Adrenal gland (tissue), 12 donors: ENCODE data around the gene HEMGN. TPM values are rescaled to one million over a fixed set of nuclear protein-coding genes. Genes with fewer than 3 reads are reported as not detected.
"Not testable (repeated sequence)": the region's sequence is repeated elsewhere in the genome, so short reads cannot be mapped to it uniquely, and the experiment has no call there.

Experiments
- DNase-seq, 7 donors: peaks; one replicate each; pipeline ENCODE4 v3.0.0-alpha.2; 2019 to 2020
- H3K27ac ChIP-seq, 5 donors: fragments of 200-600 bp; sonication (generic) in 4 of 5; 1 replicate in 3 of 5; 2 replicates in 2 of 5; pipeline versions ENCODE4 v1.5.1 to v1.8.0; 2016 to 2020; ENCODE audit warnings: mild to moderate bottlenecking in 1 of 5
- H3K27me3 ChIP-seq: fragments of 200-600 bp; 2 replicates; pipeline ENCODE4 v1.8.0; 2021
- H3K36me3 ChIP-seq, 2 donors: fragments of 200-600 bp; replicated peaks in 1 of 2; 1 replicate in 1 of 2; 2 replicates in 1 of 2; pipeline versions ENCODE4 v1.5.1 to v1.8.0; 2018 to 2022
- H3K4me1 ChIP-seq, 2 donors: fragments of 200-600 bp; replicated peaks in 1 of 2; 1 replicate in 1 of 2; 2 replicates in 1 of 2; pipeline versions ENCODE4 v1.5.1 to v1.8.0; 2018 to 2021
- H3K4me3 ChIP-seq, 4 donors: fragments of 200-600 bp; sonication (generic) in 3 of 4; one replicate each; pipeline ENCODE4 v1.5.1; 2016 to 2018
- H3K9me3 ChIP-seq, 3 donors: fragments of 200-600 bp; sonication (generic) in 1 of 3; replicated peaks in 1 of 3; 1 replicate in 2 of 3; 2 replicates in 1 of 3; pipeline versions ENCODE4 v1.5.1 to v1.8.0; 2016 to 2021
- POLR2A ChIP-seq, 2 donors: fragments of 450-650 bp; IDR thresholded peaks; one replicate each; pipeline ENCODE4 v1.6.1; 2017; ENCODE audit warnings: antibody characterized with exemption in 2 of 2, mild to moderate bottlenecking in 2 of 2, moderate library complexity in 1 of 2
- WGBS, 4 donors: extraction: QIAGEN DNeasy Blood & Tissue Kit in 2 of 4; methylation state at CpG; one replicate each; pipeline versions ENCODE4 v1.1.5 to v1.1.7; 2013 to 2017; 5-methylcytosine and 5-hydroxymethylcytosine counted together
- intact Hi-C, 2 donors: fragments of 100-400 bp; cut with DNase I; formaldehyde crosslinking; loops; one replicate each; pipeline versions ENCODE4 v1.14.1 to v1.15.0; 2022 to 2023
- polyA plus RNA-seq, 3 donors: library from polyadenylated mRNA; stranded (reverse); fragments of 200-250 nt in 2 of 3; fragments of 350-450 nt in 1 of 3; fragmentation: Illumina TruSeq in 1 of 3; extraction: RNeasy Lipid Tissue Mini Kit (QIAGEN cat#74804) in 1 of 3; gene quantifications; one replicate each; pipeline ENCODE4 v1.2.3, GENCODE V29; 2013 to 2014
- total RNA-seq, 9 donors: library from RNA; depleted of rRNA in 4 of 9; stranded (reverse); fragments of >200 nt in 4 of 9; fragments of 120-200 nt in 1 of 9; fragmentation: NEBNext Ultra II Directional in 1 of 9; extraction: Animal tissue kit (Norgen Biotek cat#: 25700) in 1 of 9; gene quantifications; one replicate each; pipeline versions ENCODE4 v1.1.0 to v1.2.4, GENCODE V29; 2013 to 2023
- TF ChIP-seq, protein P1 (sequence below), 6 experiments: fragments of 450-650 bp in 4 of 6; fragments of 200-600 bp in 2 of 6; sonication (generic) in 1 of 6; IDR thresholded peaks; 1 replicate in 5 of 6; 2 replicates in 1 of 6; pipeline versions ENCODE4 v1.5.1 to v1.8.0; 2016 to 2021; ENCODE audit warnings: antibody characterized with exemption in 6 of 6, mild to moderate bottlenecking in 2 of 6, moderate library complexity in 1 of 6
- donor health status: healthy with polysubstance abuse.
- donor health status: Bipolar disorder and iron deficiency.
- donor health status: DM: yes; HTN: yes; CAD: no.
- donor health status: DM: no; HTN: no; CAD: no.
- donor health status: DM: no; HTN: no; CAD: no.
- donor health status: DM: yes; HTN: yes; CAD: no.

HEMGN gene
- total and polyA plus RNA-seq, 12 donors = 0.22 to 10.0 (median 0.23) TPM; not detected in 9

DNA sequence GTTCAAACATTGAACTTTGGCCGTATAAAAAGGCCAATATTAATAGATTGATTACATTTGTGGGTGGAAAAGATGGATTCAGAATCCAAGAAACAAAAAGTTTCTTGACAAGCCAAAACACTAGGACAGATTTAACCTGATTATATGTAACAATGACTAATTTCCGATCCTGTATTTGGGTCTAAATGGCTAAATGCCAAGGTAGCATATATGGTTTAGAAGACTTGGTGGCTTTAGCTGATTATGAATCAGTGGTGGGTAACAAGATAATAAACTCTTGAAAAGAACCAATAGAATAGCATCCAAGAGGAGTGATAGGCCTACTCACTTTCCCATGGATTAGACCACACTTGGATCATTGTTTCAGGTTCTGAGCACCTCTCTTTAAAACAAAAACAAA, 23.4 kb upstream of the HEMGN start:
- no peak for DNase-seq
- H3K27me3 ChIP-seq = no peaks in the 10 kb centered on the region
- no peaks in the 10 kb centered on the region for H3K36me3 ChIP-seq
- no peak overlapping the region for H3K27ac ChIP-seq
- H3K4me1 ChIP-seq = no peaks in the 10 kb centered on the region
- no peaks in the 10 kb centered on the region for H3K9me3 ChIP-seq
- 82 to 88% (median 85%) methylated on average over 2 of the region's 2 CpGs for WGBS, 4 donors
- TF ChIP-seq, protein P1, sequence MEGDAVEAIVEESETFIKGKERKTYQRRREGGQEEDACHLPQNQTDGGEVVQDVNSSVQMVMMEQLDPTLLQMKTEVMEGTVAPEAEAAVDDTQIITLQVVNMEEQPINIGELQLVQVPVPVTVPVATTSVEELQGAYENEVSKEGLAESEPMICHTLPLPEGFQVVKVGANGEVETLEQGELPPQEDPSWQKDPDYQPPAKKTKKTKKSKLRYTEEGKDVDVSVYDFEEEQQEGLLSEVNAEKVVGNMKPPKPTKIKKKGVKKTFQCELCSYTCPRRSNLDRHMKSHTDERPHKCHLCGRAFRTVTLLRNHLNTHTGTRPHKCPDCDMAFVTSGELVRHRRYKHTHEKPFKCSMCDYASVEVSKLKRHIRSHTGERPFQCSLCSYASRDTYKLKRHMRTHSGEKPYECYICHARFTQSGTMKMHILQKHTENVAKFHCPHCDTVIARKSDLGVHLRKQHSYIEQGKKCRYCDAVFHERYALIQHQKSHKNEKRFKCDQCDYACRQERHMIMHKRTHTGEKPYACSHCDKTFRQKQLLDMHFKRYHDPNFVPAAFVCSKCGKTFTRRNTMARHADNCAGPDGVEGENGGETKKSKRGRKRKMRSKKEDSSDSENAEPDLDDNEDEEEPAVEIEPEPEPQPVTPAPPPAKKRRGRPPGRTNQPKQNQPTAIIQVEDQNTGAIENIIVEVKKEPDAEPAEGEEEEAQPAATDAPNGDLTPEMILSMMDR (IDR thresholded peaks at IDR 0.05) = no peak
- no peak for TF ChIP-seq POLR2A (IDR thresholded peaks at IDR 0.05)
- intact Hi-C loops = no loop called here
- H3K4me3 ChIP-seq = no peak overlapping the region

DNA sequence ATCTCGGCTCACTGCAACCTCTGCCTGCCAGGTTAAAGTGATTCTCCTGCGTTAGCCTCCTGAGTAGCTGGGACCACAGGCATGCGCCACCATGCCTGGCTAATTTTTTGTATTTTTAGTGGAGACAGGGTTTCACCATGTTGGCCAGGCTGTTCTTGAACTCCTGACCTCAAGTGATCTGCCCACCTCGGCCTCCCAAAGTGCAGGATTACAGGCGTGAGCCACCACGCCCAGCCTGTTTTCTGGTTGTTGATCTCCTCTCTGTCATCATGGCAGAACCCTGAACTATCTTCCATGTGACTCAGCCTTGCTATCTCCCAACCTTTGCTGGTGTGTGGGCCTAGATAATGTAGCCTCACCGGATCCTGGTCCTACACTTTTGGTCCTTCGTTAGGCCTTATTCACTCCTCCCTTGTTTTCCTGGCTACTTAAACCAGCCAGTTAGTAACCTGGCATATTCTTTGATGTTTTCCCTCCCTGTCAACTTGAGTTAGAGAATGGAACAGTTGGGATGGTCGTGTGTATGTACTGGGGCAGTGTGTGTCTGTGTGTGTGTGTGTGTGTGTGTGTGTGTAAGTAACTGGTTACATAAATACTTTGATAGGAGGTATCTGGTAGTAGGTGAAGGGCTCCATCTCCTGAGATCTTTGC, 22.8 kb upstream of the HEMGN start:
- H3K27me3 ChIP-seq, H3K4me3 ChIP-seq, H3K27ac ChIP-seq, intact Hi-C loops, DNase-seq, H3K4me1 ChIP-seq, H3K9me3 ChIP-seq, H3K36me3 ChIP-seq: not testable (repeated sequence)
- 82 to 93% (median 85%) methylated on average over 9 of the region's 9 CpGs for WGBS, 4 donors

DNA sequence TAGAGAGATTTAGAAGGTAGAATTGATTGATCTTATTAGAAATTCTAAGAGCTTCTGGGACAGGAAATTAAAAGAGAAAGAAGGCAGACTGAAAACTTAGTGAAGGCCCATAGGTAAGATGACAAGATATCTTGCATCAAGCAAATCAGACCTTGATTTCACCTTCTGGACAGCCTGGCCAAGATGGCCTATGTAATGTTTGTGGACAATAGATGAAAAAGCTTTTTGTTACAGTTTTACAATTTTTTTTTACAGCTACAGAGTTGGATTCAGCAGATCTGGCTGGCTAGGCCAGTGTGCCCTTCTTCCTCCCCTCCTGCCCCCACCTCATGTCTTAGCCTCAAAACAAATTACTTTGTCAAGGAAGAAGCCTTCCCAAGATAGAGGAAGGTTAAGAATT, 21.6 kb upstream of the HEMGN start:
- no peak for DNase-seq
- Histone ChIP-seq H3K4me3 (no peak overlapping the region), H3K36me3 (no peaks in the 10 kb centered on the region), H3K27me3 (no peaks in the 10 kb centered on the region), H3K27ac (no peak overlapping the region), H3K9me3 (no peaks in the 10 kb centered on the region), H3K4me1 (no peaks in the 10 kb centered on the region)
- intact Hi-C loops = no loop called here
- TF ChIP-seq, protein P1 (IDR thresholded peaks at IDR 0.05) = no peak
- no peak for TF ChIP-seq POLR2A (IDR thresholded peaks at IDR 0.05)

DNA sequence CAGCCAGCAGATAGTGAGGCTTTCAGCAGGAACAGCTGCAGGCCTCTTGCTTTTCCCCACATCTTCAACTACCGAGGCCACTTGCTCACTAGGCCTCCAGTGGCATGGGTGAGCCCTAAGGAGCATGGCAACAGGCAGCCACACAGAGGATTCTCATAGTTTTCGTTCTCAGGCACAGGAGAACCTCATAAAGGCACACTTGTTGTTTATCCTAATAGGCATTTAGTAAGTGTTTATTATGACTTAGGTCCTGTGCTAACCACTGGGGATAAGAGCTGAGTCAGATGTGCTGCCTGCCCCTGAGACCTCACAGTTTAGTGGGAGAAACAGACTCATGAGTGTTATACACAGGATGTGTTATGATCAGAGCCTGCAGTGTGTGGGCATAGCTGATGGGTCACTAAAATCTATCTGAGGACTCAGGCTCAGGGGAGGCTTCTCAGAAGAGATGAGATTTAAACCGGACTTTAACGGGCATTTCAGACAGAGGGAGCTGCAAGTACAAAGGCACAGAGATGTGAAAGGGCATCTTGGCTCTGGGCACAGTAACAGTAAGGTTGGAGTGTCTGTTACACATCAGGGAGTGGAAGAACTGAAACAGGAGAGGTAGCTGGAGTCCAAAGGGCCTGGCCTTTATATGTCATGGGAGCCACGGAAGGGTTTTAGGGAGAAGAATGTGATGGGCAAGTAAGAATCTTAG, 21.0 kb upstream of the HEMGN start:
- intact Hi-C loops = no loop called here

More for the DNA sequence above, 21.0 kb upstream of the HEMGN start:
- Histone ChIP-seq H3K27me3 (no peaks in the 10 kb centered on the region), H3K9me3 (no peaks in the 10 kb centered on the region), H3K4me1 (no peaks in the 10 kb centered on the region), H3K36me3 (no peaks in the 10 kb centered on the region), H3K4me3 (no peak overlapping the region), H3K27ac (no peak overlapping the region)
- TF ChIP-seq, protein P1 (IDR thresholded peaks at IDR 0.05) = no peak
- no peak for TF ChIP-seq POLR2A (IDR thresholded peaks at IDR 0.05)
- WGBS, 4 donors = 71 to 87% (median 79%) methylated on average over 5 of the region's 5 CpGs
- no peak for DNase-seq
